Measurements from ENCODE around the gene SLC49A3.
"Not testable (repeated sequence)": the region's sequence is repeated elsewhere in the genome, so short reads cannot be mapped to it uniquely, and the experiment has no call there.

SLC49A3 gene

GRCh38 chr4:732486-732885 lies 43.5 kb upstream of the SLC49A3 start:
- H3K4me3 ChIP-seq (ENCODE audit: low read depth, low read length): no peak overlapping the region
- TF ChIP-seq, protein P1, sequence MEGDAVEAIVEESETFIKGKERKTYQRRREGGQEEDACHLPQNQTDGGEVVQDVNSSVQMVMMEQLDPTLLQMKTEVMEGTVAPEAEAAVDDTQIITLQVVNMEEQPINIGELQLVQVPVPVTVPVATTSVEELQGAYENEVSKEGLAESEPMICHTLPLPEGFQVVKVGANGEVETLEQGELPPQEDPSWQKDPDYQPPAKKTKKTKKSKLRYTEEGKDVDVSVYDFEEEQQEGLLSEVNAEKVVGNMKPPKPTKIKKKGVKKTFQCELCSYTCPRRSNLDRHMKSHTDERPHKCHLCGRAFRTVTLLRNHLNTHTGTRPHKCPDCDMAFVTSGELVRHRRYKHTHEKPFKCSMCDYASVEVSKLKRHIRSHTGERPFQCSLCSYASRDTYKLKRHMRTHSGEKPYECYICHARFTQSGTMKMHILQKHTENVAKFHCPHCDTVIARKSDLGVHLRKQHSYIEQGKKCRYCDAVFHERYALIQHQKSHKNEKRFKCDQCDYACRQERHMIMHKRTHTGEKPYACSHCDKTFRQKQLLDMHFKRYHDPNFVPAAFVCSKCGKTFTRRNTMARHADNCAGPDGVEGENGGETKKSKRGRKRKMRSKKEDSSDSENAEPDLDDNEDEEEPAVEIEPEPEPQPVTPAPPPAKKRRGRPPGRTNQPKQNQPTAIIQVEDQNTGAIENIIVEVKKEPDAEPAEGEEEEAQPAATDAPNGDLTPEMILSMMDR (IDR thresholded peaks at IDR 0.05; ENCODE audit: borderline replicate concordance, insufficient read depth, low read depth, low read length): no peak

- not testable (repeated sequence) for H3K4me3 ChIP-seq (ENCODE audit: low read depth, low read length)
Observed at GRCh38 chr4:731954-732353, 43.0 kb upstream of the SLC49A3 start.

GRCh38 chr4:730946-731904 lies 42.3 kb upstream of the SLC49A3 start:
- H3K4me3 ChIP-seq (ENCODE audit: low read depth, low read length): not testable (repeated sequence)

GRCh38 chr4:730511-730910 lies 41.6 kb upstream of the SLC49A3 start:
- TF ChIP-seq, protein P1 (IDR thresholded peaks at IDR 0.05; ENCODE audit: borderline replicate concordance, insufficient read depth, low read depth, low read length): no peak
- no peak overlapping the region for H3K4me3 ChIP-seq (ENCODE audit: low read depth, low read length)

GRCh38 chr4:729336-730315 lies 40.7 kb upstream of the SLC49A3 start:
- TF ChIP-seq, protein P1 (IDR thresholded peaks at IDR 0.05; ENCODE audit: borderline replicate concordance, insufficient read depth, low read depth, low read length): no peak
- H3K4me3 ChIP-seq (ENCODE audit: low read depth, low read length): no peak overlapping the region

DNA sequence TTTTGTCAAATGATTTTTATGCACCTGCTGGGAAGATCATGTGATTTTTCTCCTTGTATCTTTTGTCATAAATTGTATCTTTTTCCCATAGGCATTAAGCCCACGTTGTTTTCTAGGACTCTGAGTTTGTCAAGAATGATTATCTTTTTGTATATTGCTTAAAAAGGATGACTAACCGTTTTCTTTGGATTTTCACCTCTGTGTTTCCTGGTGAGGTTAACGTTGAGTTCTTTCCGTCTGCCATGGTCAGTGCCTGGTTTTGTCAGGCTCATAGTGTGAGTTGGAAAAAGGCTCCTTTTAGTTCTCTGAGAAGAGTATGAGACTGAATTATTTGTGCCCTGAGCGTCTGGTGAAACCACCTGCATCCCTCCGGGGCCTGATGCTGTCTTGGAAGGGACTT lies 38.6 kb upstream of the SLC49A3 start:
- no peak overlapping the region for H3K4me3 ChIP-seq (ENCODE audit: low read depth, low read length)
- TF ChIP-seq, protein P1 (IDR thresholded peaks at IDR 0.05; ENCODE audit: borderline replicate concordance, insufficient read depth, low read depth, low read length): no peak

DNA sequence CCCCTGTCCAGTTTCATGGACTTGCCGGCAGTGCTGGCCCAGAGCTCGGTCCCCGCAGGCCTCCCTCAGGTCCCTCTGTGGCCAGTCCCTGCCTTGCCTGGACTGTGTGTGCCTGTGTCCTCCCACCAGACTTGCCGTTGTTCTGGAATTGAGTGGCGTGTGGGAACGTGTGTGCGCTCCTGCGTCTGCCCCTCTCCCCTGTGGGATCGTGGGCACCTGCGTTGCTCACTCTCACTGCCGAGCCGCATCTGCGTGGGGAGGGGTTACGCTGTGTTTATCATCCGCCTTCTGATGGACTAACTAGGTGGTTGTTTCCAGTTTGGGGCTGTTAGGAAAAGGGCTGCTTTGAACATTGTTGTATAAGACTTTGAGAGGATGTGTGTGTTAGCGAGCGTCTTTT lies 37.9 kb upstream of the SLC49A3 start:
- no peak overlapping the region for H3K4me3 ChIP-seq (ENCODE audit: low read depth, low read length)
- TF ChIP-seq, protein P1 (IDR thresholded peaks at IDR 0.05; ENCODE audit: borderline replicate concordance, insufficient read depth, low read depth, low read length): no peak

All from GM12875 (cell line).